ENCODE data around the gene BTN2A1.

The BTN2A1 gene

GRCh38 chr6:26471970-26472369 is 14.2 kb downstream of the BTN2A1 start:
- no peak for DNase-seq

GRCh38 chr6:26472549-26473290 is 15.0 kb downstream of the BTN2A1 start:
- DNase-seq = no peak

GRCh38 chr6:26473429-26473757 is 15.6 kb downstream of the BTN2A1 start:
- no peak for DNase-seq

- DNase-seq = peak; percentile 78
Measured at GRCh38 chr6:26473758-26474438, 16.1 kb downstream of the BTN2A1 start.

GRCh38 chr6:26474439-26474881 is 16.7 kb downstream of the BTN2A1 start:
- DNase-seq = no peak

- no peak for DNase-seq
Measured at GRCh38 chr6:26475823-26476729, 18.3 kb downstream of the BTN2A1 start.

GRCh38 chr6:26476896-26477295 is 19.1 kb downstream of the BTN2A1 start:
- DNase-seq = no peak

- DNase-seq = no peak
Measured at GRCh38 chr6:26477426-26477825, 19.7 kb downstream of the BTN2A1 start.

- DNase-seq = no peak
Measured at GRCh38 chr6:26478100-26478984, 20.6 kb downstream of the BTN2A1 start.

- DNase-seq = no peak
Measured at GRCh38 chr6:26478985-26479278, 21.2 kb downstream of the BTN2A1 start.

- no peak for DNase-seq
Measured at GRCh38 chr6:26482338-26482737, 24.6 kb downstream of the BTN2A1 start.

- DNase-seq = no peak
Measured at GRCh38 chr6:26483727-26484126, 26.0 kb downstream of the BTN2A1 start.

- no peak for DNase-seq
Measured at GRCh38 chr6:26484161-26484560, 26.4 kb downstream of the BTN2A1 start.

GRCh38 chr6:26485112-26485780 is 27.5 kb downstream of the BTN2A1 start:
- no peak for DNase-seq

- no peak for DNase-seq
Measured at GRCh38 chr6:26486358-26486757, 28.6 kb downstream of the BTN2A1 start.

GRCh38 chr6:26487466-26487865 is 29.7 kb downstream of the BTN2A1 start:
- no peak for DNase-seq

- DNase-seq = no peak
Measured at GRCh38 chr6:26489996-26490964, 32.5 kb downstream of the BTN2A1 start.

GRCh38 chr6:26491604-26492003 is 33.8 kb downstream of the BTN2A1 start:
- no peak for DNase-seq

GRCh38 chr6:26493258-26493657 is 35.5 kb downstream of the BTN2A1 start:
- DNase-seq = no peak

GRCh38 chr6:26494117-26494516 is 36.4 kb downstream of the BTN2A1 start:
- DNase-seq = no peak

GRCh38 chr6:26495281-26495680 is 37.5 kb downstream of the BTN2A1 start:
- DNase-seq = no peak

Data from stimulated activated CD8-positive, alpha-beta memory T cell treated with anti-CD3 and anti-CD28 coated beads, Interleukin-4, amount 100 ng/mL, for 48 hours (primary cell).